GM13977 (cell line): Measurements from ENCODE around the gene FOXA2.

Experiments used
- DNase-seq: peaks from one replicate; pipeline ENCODE4 v3.0.0; 2012; ENCODE audit warnings: low spot score
- in situ Hi-C: fragments of 300-500 bp; cut with MboI; formaldehyde crosslinking; loops from one replicate; pipeline ENCODE4 v1.12.0; 2022; ENCODE audit warnings: low sequenced_read_pairs, low pct_unique_long_range_greater_than_20kb, mixed read lengths, inconsistent platforms; ENCODE audit not compliant: unreplicated experiment
- TF ChIP-seq, protein P1 (sequence below): IDR thresholded peaks from 2 replicates; pipeline ENCODE4 v1.5.1; 2012; ENCODE audit warnings: mild to moderate bottlenecking, control low read depth; ENCODE audit not compliant: insufficient read depth; ENCODE audit errors: extremely low read depth, missing control alignments

The FOXA2 gene

DNA sequence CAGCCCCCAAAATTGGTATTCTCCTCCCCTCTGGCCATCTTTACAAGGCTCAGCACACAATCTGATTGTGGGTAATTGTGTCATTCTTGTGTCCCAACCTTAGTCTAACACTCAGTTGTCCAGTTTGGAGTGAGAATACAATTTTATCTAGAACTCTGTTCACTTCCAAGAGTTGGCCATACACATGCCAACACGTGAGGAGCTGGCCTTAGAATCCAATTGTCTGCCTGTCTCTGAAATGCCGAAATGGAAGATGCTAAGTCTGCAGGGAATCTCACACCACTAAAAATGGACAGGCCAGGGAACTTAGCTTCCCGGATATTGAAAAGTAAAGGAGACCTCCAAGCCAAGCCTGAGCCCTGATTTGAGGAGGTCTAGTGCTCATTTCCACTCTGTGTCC is 12.3 kb downstream of the FOXA2 start:
- in situ Hi-C loops: loop anchor here (10.0 to 25.0 kb wide), 3 partner anchors 110 to 1460 kb away; partner anchors contain the start of gene LINC00237
- TF ChIP-seq, protein P1, sequence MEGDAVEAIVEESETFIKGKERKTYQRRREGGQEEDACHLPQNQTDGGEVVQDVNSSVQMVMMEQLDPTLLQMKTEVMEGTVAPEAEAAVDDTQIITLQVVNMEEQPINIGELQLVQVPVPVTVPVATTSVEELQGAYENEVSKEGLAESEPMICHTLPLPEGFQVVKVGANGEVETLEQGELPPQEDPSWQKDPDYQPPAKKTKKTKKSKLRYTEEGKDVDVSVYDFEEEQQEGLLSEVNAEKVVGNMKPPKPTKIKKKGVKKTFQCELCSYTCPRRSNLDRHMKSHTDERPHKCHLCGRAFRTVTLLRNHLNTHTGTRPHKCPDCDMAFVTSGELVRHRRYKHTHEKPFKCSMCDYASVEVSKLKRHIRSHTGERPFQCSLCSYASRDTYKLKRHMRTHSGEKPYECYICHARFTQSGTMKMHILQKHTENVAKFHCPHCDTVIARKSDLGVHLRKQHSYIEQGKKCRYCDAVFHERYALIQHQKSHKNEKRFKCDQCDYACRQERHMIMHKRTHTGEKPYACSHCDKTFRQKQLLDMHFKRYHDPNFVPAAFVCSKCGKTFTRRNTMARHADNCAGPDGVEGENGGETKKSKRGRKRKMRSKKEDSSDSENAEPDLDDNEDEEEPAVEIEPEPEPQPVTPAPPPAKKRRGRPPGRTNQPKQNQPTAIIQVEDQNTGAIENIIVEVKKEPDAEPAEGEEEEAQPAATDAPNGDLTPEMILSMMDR: no peak
- no peak for DNase-seq

DNA sequence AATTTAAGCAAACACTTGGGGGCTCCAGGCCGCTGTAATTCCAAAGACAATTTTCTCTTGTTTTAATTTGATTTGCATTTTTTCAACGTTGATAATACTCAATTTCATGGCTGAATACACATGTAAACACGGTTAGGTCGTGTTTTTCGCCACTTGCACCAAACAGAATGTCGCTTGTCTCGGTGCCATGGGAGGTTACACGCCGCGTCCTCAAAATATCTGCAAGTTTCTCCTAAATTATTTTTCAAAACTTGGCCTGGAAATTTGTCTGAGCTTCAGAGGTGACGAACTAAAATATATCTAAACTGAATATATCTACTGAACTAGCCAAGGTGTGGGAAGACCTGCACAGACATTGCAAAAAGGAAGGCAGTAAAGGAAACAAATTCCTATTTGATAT is 15.0 kb downstream of the FOXA2 start:
- no peak for DNase-seq
- in situ Hi-C loops: loop anchor here (25.0 kb wide), 2 partner anchors 107 to 1457 kb away; partner anchors contain the start of gene LINC00237
- TF ChIP-seq, protein P1: no peak

DNA sequence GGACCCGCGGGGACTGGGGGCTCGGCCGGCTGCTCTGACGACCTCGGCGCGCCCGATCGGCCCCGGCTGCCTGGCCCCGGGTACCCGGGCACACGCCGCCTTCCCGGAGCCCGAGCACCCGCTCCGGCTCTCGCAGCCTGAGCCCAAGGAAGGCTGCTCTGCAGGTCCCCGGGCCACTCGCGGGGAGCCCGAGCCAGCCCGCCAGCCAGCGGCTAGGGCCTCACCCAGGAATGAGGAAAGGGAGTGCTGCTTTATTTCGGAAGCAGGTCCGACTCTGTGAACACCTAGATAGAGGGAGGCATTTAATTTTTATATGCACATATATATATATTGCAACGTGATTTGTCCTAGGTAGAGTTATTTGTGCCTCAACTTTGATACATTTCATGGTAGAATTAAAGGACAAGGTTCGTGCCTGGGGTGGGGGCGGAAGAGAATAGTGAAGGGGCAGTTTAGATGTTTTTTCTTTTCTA is 15.5 kb downstream of the FOXA2 start:
- no peak for DNase-seq
- TF ChIP-seq, protein P1: no peak
- in situ Hi-C loops: loop anchor here (25.0 kb wide), 2 partner anchors 107 to 1457 kb away; partner anchors contain the start of gene LINC00237

DNA sequence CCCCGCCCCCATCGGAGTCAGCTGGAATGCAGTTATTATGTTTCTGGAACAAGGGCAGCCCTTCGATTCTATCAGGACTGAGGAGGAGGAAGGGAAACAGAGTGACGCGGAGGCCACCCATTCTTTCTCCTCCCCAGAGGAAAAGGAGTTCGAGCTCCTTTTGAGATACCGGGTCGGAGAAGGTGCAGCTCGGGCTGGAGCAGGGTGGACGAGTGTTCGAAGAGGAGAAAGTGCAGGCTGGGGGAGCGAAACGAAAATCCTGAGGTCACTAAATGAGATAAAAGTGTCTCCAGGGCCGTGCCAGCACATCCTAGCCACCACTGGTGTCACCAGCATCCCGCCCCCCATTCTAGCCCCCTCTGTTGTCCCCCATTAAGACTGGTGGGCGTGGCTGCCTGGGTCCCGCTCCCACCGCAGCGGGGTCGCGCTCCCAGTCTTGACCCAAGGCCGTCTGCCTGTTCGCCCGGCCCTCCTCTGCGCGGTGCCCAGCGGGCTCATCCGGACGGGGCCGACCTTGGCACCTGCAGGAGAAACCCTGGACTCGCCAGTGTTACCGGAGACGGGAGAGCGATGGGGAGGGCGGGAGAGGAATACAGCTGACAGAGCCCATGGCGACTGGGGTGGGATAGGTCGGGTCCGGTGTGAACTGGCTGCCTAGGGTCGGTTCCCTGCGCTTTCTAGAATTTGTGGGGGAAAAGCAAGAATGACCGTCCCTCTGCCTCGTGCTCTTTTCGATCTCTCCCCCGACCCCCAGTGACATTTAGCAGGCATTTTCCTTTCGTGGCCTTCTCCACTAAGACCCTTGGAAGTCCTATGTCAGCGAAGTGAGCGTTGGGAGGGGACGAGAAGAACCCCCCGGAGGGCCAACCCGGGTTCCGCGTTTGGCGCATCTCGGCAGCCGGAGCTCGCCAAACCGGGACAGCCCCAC is 16.2 kb downstream of the FOXA2 start:
- DNase-seq: no peak
- TF ChIP-seq, protein P1: no peak
- in situ Hi-C loops: loop anchor here (25.0 kb wide), 2 partner anchors 106 to 1456 kb away; partner anchors contain the start of gene LINC00237

DNA sequence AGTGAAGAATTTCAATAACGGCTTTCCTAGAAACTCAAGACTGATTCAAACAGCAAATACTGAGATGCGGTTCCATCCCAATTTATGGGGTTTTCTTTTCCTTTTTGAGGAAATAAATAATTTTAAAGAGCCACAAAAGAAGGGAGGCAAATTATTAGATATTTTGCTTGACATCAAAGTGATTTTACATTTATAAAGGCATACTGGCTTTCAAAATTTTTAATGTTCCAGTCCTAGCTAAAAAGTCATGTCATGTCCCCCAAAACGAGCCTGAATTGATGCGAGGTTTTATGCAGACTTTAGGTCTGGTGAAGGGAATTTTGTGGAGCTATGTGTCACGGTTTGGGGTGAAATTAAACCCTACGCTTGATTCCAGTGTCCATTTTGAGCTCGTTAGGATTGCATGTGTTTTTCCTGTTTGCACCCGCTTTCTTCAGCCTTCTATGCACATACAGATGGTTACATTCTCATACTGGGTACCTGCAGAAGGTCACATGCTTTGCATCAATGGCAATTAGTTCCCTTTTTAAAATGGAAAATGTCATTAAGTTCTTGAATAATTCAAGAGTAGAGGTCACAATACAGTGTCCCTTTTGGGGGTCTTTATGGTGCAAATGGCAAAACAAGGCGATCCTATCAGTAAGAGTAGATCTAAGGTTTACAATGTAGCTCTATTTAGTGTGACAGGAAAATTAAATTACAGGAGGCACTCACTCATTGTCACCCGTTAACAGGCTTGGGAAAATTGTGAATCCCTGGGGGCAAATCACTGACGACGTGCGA is 17.3 kb downstream of the FOXA2 start:
- in situ Hi-C loops: loop anchor here (25.0 kb wide), 2 partner anchors 105 to 1455 kb away; partner anchors contain the start of gene LINC00237
- TF ChIP-seq, protein P1: no peak

More for the DNA sequence above, 17.3 kb downstream of the FOXA2 start:
- no peak for DNase-seq
